ACC112 (cell line): ENCODE results near the gene MAST4.
"Not testable (repeated sequence)": the region's sequence is repeated elsewhere in the genome, so short reads cannot be mapped to it uniquely, and the experiment has no call there.

Experiments used
- H2AFZ ChIP-seq: fragments of 200-600 bp; sonication (generic); one replicate; pipeline ENCODE4 v1.6.0; 2017; ENCODE audit warnings: antibody characterized with exemption, low read length; ENCODE audit not compliant: unreplicated experiment
- H3K27ac ChIP-seq: fragments of 200-600 bp; sonication (generic); 2 replicates; pipeline ENCODE4 v1.5.1; 2014; ENCODE audit warnings: low read depth, mild to moderate bottlenecking, antibody characterized with exemption, low read length, moderate library complexity
- H3K27me3 ChIP-seq: fragments of 200-600 bp; sonication (generic); 2 replicates; pipeline ENCODE4 v1.6.1; 2014; ENCODE audit warnings: mild to moderate bottlenecking, antibody characterized with exemption, low read length, moderate library complexity, mixed read lengths; ENCODE audit not compliant: insufficient read depth
- H3K36me3 ChIP-seq: fragments of 200-600 bp; sonication (generic); 2 replicates; pipeline ENCODE4 v1.6.1; 2016; ENCODE audit warnings: mild to moderate bottlenecking, antibody characterized with exemption, low read length, moderate library complexity, mixed read lengths; ENCODE audit not compliant: insufficient read depth
- H3K4me1 ChIP-seq: fragments of 200-600 bp; sonication (generic); one replicate; pipeline ENCODE4 v1.6.1; 2016; ENCODE audit warnings: low read length, mixed read lengths; ENCODE audit not compliant: insufficient read depth, unreplicated experiment, control insufficient read depth
- H3K4me3 ChIP-seq: fragments of 200-600 bp; sonication (generic); 2 replicates; pipeline ENCODE4 v1.5.1; 2014; ENCODE audit warnings: mild to moderate bottlenecking, low read depth, low read length
- H3K79me2 ChIP-seq: fragments of 200-600 bp; sonication (generic); one replicate; pipeline ENCODE4 v1.6.0; 2016; ENCODE audit warnings: low read length; ENCODE audit not compliant: control insufficient read depth, unreplicated experiment, insufficient read depth

Gene MAST4

GRCh38 chr5:67115246-67115645 is 519.1 kb downstream of the MAST4 start:
- Histone ChIP-seq H3K36me3 (no peaks in the 10 kb centered on the region; the same call in 1 of the 2 replicates), H2AFZ (no peak overlapping the region), H3K27me3 (no peaks in the 10 kb centered on the region), H3K79me2 (no peaks in the 10 kb centered on the region), H3K27ac (no peak overlapping the region), H3K4me3 (no peak overlapping the region), H3K4me1 (no peaks in the 10 kb centered on the region)

- Histone ChIP-seq H3K79me2 (no peaks in the 10 kb centered on the region), H3K4me1 (no peaks in the 10 kb centered on the region), H3K27ac (no peak overlapping the region), H3K36me3 (no peaks in the 10 kb centered on the region; the same call in 1 of the 2 replicates), H3K4me3 (no peak overlapping the region), H3K27me3 (no peaks in the 10 kb centered on the region), H2AFZ (no peak overlapping the region)
Measured at GRCh38 chr5:67115817-67116216, 519.6 kb downstream of the MAST4 start.

GRCh38 chr5:67118050-67118620 is 521.9 kb downstream of the MAST4 start:
- H3K4me1 ChIP-seq = no peaks in the 10 kb centered on the region
- no peak overlapping the region for H2AFZ ChIP-seq
- H3K4me3 ChIP-seq = no peak overlapping the region
- no peak overlapping the region for H3K27ac ChIP-seq
- no peaks in the 10 kb centered on the region for H3K79me2 ChIP-seq
- no peaks in the 10 kb centered on the region for H3K36me3 ChIP-seq
- no peaks in the 10 kb centered on the region for H3K27me3 ChIP-seq

GRCh38 chr5:67119010-67119409 is 522.8 kb downstream of the MAST4 start:
- Histone ChIP-seq H3K27me3 (no peaks in the 10 kb centered on the region), H3K79me2 (no peaks in the 10 kb centered on the region), H3K27ac (no peak overlapping the region), H3K36me3 (no peaks in the 10 kb centered on the region), H2AFZ (no peak overlapping the region), H3K4me3 (no peak overlapping the region), H3K4me1 (no peaks in the 10 kb centered on the region)

- H3K27ac ChIP-seq = no peak overlapping the region
- no peak overlapping the region for H3K4me3 ChIP-seq
- no peak overlapping the region for H2AFZ ChIP-seq
- no peaks in the 10 kb centered on the region for H3K36me3 ChIP-seq
- H3K27me3 ChIP-seq = no peaks in the 10 kb centered on the region
- H3K79me2 ChIP-seq = no peaks in the 10 kb centered on the region
- H3K4me1 ChIP-seq = no peaks in the 10 kb centered on the region
Measured at GRCh38 chr5:67120032-67120431, 523.8 kb downstream of the MAST4 start.

GRCh38 chr5:67123819-67124218 is 527.6 kb downstream of the MAST4 start:
- no peak overlapping the region for H3K4me3 ChIP-seq
- H3K79me2 ChIP-seq = no peaks in the 10 kb centered on the region
- no peaks in the 10 kb centered on the region for H3K27me3 ChIP-seq
- H3K36me3 ChIP-seq = no peaks in the 10 kb centered on the region
- H3K4me1 ChIP-seq = no peaks in the 10 kb centered on the region
- H3K27ac ChIP-seq = no peak overlapping the region
- H2AFZ ChIP-seq = no peak overlapping the region

GRCh38 chr5:67124556-67124955 is 528.4 kb downstream of the MAST4 start:
- no peaks in the 10 kb centered on the region for H3K36me3 ChIP-seq
- no peak overlapping the region for H3K27ac ChIP-seq
- no peaks in the 10 kb centered on the region for H3K27me3 ChIP-seq
- H3K4me1 ChIP-seq = no peaks in the 10 kb centered on the region
- no peak overlapping the region for H3K4me3 ChIP-seq
- H3K79me2 ChIP-seq = no peaks in the 10 kb centered on the region
- no peak overlapping the region for H2AFZ ChIP-seq

GRCh38 chr5:67127347-67127895 is 531.2 kb downstream of the MAST4 start:
- H3K27me3 ChIP-seq, H3K36me3 ChIP-seq, H3K4me1 ChIP-seq, H3K79me2 ChIP-seq, H2AFZ ChIP-seq, H3K27ac ChIP-seq, H3K4me3 ChIP-seq: not testable (repeated sequence)

- Histone ChIP-seq H3K4me1 (no peaks in the 10 kb centered on the region), H2AFZ (no peak overlapping the region), H3K79me2 (no peaks in the 10 kb centered on the region), H3K27me3 (no peaks in the 10 kb centered on the region), H3K36me3 (no peaks in the 10 kb centered on the region), H3K4me3 (no peak overlapping the region), H3K27ac (no peak overlapping the region)
Measured at GRCh38 chr5:67129768-67130167, 533.6 kb downstream of the MAST4 start.

- H3K27ac ChIP-seq = no peak overlapping the region
- no peaks in the 10 kb centered on the region for H3K4me1 ChIP-seq
- H3K79me2 ChIP-seq = no peaks in the 10 kb centered on the region
Measured at GRCh38 chr5:67133217-67133616, 537.0 kb downstream of the MAST4 start.

GRCh38 chr5:67133776-67134175 is 537.6 kb downstream of the MAST4 start:
- H3K27ac ChIP-seq = no peak overlapping the region
- no peak overlapping the region for H3K4me3 ChIP-seq
- no peak overlapping the region for H2AFZ ChIP-seq
- H3K4me1 ChIP-seq = no peaks in the 10 kb centered on the region
- H3K27me3 ChIP-seq = no peaks in the 10 kb centered on the region
- no peaks in the 10 kb centered on the region for H3K36me3 ChIP-seq
- no peaks in the 10 kb centered on the region for H3K79me2 ChIP-seq

More at GRCh38 chr5:67133217-67133616, 537.0 kb downstream of the MAST4 start:
- no peaks in the 10 kb centered on the region for H3K27me3 ChIP-seq
- no peak overlapping the region for H3K4me3 ChIP-seq
- H2AFZ ChIP-seq = no peak overlapping the region
- H3K36me3 ChIP-seq = no peaks in the 10 kb centered on the region
